Measurements from ENCODE around the gene VBP1.

DNA sequence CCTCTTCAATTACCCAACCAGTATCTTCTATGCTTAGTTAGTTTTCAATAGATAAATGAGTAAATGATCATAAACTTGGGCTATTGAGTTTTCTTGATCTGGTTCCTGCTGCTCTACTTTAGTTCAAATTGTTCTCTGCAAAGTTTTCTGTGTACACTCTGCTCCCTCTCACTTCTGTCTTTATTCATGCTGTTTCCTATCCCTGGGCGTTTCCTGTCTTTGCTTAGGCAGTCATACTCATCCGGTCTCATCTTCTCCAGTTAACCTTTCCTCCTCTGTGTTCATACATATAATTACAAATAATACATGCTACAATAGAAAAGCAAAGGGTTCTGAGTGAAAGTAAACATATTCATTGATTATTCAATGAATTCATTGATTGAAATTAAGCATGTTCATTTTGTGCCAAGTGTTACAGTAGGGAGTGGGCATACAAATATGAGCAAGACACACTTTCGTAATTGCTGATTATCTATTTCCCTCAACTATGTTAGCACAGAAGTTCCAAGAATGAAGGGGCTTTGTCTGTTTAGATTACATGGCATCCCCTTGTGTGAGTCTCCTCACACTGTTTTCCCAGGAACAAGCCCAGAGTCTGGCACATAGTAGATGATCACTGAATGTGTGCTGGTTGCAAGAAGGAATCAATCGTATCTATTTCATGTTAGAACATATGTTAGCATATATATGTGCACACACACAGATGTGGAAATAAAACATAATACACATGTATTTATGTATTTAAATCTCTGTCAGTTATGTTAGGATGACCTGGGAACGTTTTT lies 46.9 kb downstream of the VBP1 start:
- TF ChIP-seq, protein P1, sequence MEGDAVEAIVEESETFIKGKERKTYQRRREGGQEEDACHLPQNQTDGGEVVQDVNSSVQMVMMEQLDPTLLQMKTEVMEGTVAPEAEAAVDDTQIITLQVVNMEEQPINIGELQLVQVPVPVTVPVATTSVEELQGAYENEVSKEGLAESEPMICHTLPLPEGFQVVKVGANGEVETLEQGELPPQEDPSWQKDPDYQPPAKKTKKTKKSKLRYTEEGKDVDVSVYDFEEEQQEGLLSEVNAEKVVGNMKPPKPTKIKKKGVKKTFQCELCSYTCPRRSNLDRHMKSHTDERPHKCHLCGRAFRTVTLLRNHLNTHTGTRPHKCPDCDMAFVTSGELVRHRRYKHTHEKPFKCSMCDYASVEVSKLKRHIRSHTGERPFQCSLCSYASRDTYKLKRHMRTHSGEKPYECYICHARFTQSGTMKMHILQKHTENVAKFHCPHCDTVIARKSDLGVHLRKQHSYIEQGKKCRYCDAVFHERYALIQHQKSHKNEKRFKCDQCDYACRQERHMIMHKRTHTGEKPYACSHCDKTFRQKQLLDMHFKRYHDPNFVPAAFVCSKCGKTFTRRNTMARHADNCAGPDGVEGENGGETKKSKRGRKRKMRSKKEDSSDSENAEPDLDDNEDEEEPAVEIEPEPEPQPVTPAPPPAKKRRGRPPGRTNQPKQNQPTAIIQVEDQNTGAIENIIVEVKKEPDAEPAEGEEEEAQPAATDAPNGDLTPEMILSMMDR (IDR thresholded peaks at IDR 0.05) = no peak
- TF ChIP-seq POLR2A (IDR thresholded peaks at IDR 0.05) (no peak), EP300 (IDR thresholded peaks at IDR 0.05) (no peak), POLR2AphosphoS5 (IDR thresholded peaks at IDR 0.05) (no peak)

Measured in gastroesophageal sphincter (tissue), 3 donors.